ENCODE measurements around the gene SLC17A9.

The SLC17A9 gene

DNA sequence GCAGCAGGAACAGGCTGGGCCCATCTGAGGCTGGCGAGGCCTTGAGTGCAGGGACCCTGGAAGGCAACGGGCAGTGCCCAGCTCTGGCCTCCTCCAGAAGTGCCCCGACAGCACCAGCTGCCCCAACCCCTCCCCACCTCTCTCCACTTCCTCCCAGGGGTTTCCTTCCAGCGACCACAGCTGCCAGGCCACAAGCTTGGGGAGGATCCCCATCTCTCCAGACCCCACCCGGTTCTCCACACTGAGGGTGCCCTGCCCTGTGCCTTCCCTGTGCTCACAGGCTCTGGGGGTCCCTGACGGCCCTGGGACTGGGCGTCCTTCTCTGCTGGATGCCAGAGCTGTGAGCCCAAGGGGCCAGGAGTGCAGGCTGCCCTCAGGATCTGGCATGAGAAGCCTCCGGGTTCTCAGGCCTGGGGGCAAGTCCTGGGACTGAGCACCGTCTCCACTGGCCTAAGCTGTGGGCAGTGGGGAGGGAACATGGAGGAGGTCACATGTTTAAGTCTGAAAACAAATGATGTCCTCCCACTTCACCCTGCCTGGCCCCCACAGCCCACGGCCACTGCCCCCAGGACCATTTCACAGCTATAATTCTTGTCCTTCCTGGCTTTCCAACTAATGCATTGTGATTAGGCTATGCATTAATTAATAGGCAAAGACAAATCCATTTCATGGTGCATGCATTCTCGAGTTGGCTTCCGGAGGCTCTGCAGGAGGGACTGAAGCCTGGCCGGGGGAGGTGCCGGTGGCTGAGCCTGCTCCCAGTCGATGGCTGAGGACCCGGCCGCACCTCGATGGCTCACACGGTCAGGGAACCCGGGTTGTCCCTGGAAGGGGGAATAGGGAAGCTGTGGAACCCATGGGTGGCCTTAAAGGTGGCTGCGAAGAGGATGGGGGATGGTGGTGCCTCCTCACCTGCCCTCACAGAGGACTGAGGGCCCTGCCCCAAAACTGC is 29.9 kb downstream of the SLC17A9 start:
- no peak for DNase-seq (ENCODE audit: low spot score)

DNA sequence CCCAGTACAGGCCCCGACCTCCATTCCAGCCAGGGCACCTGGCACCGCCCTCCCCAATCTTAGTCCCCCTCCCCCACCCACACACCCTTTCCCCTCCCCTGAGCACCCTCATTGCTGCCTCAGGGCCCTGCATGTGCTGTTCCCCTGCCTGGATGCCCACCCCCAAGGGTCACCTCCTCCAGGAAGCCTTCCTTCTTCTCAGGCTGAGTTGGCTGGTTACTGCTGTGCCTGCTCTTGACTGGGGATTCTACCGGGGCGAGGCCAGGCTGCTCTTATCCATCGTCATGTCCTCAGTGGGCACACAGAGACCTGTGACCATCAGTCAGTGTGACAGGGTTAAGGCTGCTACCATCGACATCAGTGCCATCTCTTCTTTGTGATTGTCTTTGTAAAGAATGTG is 30.7 kb downstream of the SLC17A9 start:
- no peak for DNase-seq (ENCODE audit: low spot score)

DNA sequence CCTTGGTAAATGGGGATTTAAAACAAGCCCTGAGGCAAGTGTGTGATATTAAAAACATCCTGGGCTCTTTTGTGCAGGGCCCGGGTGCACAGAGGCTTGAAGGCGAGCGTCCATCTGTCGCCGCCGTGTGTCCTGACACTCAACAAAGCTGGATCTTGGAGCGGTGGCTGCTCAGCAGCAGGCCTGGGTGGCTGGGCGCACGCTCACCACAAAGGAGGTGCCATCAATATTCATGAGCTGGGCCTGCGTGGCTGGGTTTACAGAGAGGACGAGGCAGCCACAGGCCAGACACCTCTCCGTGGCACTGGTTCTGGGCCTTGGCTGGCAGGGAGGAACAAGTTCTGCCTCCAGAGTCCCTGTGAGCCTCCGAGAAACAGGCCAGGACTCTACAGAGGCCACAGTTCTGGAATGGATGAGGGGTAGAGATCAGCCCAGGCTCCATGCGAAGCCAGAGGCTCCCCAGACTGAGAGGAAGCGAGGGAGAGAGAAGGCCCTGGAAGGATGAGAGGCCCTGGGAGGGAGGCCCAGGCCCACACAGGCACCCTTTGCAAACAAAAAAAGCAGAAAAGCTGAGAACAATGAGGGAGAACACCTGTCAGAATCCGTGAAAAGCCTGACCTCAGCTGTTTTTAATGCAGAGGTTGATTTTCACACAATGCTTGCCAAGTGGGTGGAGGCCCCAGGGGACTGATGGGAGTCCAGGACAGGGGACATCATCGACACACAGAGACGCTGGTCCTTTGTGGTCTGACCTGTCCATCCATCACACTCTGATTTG is 32.3 kb downstream of the SLC17A9 start:
- no peak for DNase-seq (ENCODE audit: low spot score)

DNA sequence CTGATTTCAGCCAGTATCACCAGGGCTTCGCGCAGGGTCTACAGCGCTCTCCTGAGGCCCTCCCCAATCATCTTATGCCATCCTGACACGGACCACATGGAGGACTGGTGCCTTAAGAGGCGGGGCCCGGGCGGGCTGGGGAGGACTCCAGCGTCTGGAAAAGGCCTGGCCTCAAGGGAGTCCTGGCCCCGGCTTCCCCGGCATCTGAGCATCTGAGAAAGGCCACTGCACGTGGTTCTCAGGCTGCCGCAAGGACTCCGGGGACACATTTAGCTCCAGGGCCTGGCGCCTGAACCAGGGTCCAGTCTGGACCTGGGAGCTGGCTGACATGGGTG is 32.9 kb downstream of the SLC17A9 start:
- no peak for DNase-seq (ENCODE audit: low spot score)

DNA sequence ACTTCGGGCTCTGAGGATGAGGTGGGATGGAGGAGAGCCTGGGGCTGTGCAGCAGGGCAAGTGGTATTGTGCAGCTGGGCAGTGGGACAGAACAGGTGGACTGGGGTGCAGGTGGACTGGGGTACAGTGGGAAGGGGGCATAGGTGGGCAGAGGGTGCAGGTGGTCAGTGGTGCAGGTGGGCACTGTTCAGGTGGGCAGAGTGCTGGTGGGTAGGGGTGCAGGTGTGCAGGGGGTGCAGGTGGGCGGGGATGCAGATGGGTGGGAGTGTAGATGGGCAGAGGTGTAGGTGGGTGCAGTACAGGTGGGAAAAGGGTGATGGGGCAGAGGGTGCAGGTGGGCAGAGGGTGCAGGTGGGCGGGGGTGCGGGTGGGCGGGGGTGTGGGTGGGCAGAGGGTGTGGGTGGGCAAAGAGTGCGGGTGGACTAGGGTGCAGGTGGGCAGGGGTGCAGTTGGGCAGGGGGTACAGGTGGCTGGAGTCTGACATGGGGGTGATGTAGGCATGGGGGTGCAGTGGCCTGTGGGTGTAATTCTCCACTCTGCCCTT is 33.8 kb downstream of the SLC17A9 start:
- no peak for DNase-seq (ENCODE audit: low spot score)

DNA sequence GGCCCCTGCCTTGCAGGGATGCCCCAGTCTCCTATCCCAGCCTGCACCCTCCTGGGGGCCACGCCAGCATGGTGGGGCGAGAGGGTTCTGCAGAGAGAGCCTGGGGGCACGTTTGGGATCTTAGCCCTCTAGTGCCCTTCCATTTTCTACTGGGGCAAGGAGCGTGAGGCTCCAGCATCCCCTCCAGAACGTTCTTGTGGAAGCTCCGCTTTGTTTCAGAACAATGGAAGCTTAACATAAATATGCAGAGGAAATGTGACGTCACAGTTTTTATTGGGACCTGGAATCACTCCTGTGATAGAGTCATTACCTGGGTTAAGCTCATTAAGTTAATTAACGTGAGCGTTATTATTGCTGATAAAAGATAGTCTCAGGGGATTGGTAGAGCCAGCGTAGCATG is 34.6 kb downstream of the SLC17A9 start:
- no peak for DNase-seq (ENCODE audit: low spot score)

DNA sequence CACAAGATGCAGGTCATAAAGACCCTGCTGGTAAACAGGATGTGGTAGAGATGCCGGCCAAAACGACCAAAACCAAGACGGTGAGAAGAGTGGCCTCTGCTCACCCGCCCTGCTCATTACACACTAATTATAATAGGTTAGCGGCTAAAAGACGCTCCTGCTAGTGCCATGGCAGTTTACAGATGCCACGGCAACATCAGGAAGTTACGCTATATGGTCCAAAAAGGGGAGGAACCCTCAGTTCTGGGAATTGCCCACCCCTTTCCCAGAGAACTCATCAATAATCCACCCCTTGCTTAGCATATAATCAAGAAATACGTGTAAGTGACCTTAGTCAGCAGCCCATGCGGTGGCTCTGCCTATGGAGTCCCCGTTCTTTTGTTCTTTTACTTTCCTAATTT is 36.7 kb downstream of the SLC17A9 start:
- no peak for DNase-seq (ENCODE audit: low spot score)

DNA sequence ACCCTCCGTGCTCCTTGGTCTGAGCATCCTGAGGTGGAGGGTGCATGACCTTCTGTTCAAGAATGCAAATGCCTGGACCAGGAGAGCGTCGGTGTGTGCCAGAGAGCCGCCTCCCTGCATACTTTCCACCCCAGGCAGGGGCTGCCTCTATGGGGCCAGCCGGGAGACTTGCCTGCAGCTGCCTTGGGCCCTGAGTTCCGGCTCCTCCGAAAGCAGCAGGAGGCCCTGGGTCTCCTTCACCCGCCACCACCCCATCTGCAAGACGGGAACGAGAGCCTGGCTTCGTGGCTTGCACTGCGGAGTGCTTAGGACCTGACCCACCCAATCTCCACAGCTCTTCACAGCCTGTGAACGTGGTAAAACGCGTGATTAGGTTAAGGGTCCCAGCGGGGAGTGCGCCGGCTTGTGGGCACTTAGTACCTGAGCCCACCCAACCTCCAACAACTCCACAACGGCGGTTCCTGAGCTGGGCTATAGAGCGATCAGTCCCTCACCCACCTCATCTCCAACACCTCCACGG is 37.9 kb downstream of the SLC17A9 start:
- no peak for DNase-seq (ENCODE audit: low spot score)

DNA sequence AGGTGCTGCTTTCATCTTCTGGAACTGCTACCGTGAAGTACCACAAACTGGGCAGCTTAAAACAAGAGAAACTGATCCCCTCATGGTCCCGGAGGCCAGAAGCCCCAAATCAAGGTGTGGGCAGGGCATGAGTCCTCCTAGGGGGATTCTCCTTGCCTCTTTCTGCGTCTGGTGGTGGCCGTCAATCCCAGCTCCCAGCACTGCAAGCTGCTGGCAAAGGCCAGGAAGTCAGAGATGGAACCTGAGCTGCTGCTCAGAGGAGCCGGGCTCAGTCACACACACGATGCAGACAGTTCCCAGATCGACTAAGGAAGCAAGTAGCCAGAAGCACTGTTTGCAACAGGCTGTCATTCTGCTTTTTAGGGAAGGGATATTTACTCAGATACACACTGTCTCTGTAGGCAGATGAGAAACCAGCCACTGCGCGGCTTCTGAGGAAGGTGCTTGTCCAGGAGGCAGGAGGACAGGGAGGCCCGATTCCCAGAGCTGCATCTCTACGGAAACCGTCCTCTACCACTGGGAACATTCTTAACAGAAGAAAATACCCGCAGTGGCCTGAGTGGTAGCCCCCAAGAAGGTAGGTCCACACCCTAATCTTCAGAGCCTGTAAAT is 38.8 kb downstream of the SLC17A9 start:
- no peak for DNase-seq (ENCODE audit: low spot score)

DNA sequence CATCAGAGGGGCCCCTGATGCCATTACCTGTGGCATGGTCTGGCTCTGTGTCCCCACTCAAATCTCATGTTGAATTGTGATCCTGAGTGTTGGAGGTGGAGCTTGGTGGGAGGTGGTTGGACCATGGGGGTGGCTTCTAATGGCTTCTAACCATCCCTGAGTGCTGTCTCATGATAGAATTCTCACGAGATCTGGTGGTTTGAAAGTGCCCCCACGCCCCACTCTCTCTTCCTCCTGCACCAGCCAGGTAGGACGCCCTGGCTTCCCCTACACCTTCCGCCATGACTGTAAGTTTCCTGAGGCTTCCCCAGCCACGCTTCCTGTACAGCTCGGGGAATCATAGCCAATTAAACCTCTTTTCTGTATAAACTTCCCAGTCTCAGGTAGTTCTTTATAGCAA is 39.4 kb downstream of the SLC17A9 start:
- DNase-seq (ENCODE audit: low spot score) = no peak

DNA sequence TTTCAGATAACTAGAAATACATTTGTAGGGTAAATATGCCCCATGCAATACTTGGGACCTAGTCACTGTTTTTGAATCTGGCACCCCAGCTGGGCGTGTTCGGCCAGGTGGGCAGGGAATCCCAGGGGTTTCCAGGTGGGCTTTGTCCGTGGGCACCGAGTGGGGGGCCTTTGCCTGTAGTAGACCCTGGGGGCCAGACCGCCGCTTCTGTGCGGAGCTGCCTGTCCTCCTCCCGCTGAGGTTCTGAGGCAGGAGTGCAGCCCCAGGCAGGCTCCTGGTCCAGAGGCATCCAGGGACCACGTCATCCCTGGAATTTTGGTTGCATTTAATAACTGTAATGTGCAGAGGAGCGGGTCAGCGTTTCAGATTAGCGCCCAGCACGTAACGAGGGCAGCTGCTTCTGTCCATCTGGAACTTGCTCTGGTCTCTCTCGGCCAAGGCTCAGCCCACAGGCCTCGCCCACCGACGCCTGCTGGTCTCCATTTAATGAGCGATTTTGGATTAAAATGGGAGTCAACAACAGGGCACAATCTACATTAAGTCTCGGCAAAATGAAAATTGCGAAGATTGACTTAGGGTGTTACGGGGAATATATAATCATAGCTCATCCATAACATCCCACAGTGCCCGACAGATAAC is 41.5 kb downstream of the SLC17A9 start:
- DNase-seq (ENCODE audit: low spot score) = no peak

DNA sequence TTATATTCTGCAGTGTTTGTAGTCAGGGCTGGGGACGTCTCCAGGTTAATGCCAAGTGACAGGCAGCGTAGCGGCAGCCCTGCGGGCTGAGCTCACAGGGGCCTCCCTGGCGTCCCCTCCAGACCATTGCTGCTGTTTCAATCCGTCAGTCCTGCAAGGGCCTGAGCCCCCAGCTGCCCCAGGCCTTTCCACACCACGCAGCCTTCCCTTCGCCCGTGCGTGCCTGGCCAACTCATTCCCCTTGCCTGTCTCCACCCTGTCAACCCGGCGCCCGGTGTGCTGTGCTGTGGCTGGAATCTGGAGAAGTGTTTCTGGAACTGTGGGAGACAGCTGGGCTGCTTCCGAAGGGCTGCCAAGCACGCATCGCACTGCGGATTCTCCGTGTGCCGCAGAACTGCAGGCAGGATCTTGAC is 42.4 kb downstream of the SLC17A9 start:
- no peak for DNase-seq (ENCODE audit: low spot score)

DNA sequence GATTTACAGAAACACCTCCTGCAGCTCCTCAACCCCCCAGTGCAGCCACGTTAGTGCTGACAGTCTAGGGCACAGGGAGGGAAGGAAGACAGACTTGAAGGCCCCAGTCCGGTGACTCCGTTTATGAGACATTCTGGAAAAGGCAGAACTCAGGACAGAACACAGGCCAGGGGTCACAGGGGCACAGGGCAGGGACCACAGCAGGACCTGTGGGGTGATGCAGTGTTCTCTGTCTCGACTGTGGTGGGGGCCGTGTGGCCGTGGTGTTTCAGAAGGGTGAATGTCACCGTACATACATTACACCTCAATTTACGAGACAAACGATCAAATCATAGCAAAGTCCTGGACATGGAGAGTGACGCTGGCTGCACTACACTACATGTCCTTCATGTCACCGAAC is 43.0 kb downstream of the SLC17A9 start:
- no peak for DNase-seq (ENCODE audit: low spot score)

DNA sequence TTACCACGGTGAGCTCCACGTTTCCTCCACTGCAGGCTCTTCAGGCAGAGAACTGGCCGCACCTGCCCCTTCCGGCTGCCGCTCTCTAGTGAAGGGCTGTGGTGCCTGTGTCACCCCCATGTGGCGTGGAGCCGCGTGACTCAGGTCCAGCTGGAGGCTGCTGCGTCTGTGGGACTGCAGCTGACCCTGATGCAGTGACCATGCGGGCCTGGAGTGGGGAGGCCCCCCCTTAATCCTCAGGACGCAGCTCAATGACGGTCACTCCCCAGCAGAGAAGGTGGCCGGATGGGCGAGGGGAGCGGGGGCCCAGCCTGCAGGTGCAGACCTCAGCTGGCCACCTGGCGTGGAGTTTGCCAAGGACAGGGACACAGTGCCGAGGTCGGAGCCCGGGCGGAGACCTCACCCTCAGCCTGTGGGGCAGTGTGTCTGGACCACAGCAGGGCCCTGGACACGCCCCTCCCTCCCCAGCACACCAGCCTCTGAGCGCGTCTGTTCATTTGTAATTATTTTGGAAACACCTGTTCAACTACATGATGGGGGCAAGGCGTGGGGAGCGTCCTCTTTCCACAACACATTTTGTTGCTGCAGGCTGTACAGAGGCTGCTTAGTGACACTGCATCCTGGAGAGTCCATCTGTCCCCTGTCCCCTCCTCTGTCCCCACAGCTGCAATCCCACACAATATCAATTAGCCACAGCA is 43.5 kb downstream of the SLC17A9 start:
- no peak for DNase-seq (ENCODE audit: low spot score)

DNA sequence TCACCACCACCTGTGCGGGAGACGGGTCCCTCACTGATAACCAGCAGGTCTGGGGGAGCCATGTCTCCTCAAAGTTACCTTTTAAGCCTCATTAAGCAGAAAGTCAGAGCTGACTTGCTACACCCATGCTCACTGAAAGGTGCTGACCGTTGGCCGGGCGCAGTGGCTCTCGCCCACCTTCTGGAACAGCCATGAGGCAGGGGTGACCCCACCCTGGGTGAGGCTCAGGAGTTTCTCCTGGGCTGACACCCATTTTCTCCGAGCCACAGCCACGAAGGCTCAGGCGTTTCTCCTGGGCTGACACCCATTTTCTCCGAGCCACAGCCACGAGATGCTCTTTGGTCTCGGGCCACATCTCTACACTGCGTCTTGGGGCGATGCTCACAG is 44.1 kb downstream of the SLC17A9 start:
- DNase-seq (ENCODE audit: low spot score) = no peak

DNA sequence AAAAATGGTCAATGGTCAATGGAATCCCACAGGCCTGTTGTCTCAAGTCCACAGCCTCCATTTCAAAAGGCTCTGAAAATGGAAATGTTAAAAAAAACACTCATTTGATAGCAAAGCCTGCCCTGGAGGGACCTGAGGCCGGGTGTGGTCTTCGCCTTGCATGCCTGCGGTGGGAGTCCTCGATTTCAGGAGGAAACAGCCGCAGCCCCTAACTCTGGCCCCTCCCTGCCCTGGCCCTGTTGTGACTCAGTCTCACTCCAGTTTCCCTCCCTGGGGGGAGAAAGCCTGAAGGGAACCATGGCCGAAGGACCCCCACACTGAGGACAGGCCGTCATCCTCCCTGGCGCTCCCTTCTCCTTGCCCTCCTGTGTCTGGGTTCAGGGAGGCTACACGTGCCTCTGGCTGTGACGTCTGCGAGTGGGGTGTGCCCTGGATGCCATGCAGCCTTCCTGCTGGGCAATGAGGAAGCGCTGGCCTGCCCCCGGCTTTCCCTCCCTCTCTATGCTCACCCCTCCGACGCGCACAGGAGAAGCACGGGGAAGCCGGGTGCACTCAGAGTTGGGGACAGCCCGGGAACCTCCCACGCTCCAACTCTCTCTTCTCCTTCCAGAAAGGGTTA is 45.0 kb downstream of the SLC17A9 start:
- no peak for DNase-seq (ENCODE audit: low spot score)

DNA sequence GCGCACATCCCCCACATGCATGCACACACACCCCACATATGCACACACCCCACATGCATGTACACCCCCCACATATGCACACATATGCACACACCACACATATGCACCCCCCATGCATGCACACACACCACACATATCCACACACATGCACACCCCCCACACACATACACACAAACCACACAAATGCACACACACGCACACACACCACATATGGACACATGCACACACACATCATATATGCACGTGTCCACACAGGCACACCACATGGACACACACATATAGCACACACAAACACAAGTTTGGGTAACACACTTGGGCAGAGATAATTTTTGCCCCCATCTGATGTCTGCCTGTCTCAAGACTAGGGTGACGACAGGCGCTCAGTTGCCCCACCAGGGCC is 45.9 kb downstream of the SLC17A9 start:
- no peak for DNase-seq (ENCODE audit: low spot score)

DNA sequence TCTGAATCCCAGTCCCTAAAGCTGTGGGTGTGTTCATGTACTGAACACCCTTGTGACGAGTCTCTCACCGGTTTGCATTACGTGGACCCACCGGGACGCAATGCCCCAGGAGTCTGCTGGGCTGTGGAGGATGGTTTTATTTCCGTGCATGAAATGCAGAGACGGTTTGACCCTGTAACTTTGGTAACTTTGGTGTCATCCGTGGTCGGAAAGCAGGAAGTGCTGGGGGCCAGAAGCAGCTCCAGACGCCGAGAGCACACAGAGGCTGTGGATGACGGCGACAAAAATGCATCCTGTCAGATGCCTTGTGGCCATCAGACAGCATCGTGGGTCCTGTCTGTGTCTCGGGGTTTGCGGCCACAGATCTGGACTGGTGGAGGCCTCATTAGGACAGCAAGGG is 47.1 kb downstream of the SLC17A9 start:
- no peak for DNase-seq (ENCODE audit: low spot score)

DNA sequence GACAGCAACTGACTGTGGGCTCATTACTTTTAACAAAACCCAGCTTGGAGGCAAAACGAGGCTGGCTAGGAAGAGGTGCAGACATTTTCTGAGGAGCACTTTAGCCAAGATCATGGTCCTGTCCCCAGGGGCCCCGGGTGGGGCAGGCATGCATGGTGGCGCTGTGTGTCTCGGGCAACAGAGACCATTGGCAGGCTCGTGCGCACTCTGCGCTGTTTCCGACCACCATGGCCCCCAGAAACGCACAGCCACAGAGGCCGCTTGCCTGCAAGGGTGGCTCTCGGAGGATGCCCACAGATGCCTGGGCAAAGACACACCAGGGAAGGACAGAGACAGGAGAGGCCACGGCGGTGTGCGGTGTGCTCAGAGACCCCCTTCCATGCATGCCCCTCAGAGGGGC is 47.5 kb downstream of the SLC17A9 start:
- DNase-seq (ENCODE audit: low spot score) = no peak

DNA sequence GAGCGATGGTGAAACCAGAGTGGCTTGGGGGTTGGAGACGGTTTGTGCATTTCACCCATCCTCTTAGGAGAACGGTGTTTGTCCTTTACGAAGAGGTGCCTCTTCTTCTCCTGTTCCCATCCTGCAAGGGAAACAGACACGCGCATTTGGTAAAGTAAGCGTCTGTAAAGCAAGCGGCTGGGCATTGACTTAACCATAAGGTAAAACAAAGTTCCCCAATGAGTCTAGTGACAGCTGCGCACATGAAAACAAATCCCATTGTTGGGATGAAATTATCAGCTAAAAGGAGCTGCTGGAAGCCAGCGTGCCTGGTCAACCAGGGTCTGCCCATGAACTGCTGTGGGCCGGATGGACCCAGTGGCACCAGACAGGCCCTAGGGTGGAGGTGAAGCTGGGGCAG is 48.4 kb downstream of the SLC17A9 start:
- DNase-seq (ENCODE audit: low spot score) = no peak

DNA sequence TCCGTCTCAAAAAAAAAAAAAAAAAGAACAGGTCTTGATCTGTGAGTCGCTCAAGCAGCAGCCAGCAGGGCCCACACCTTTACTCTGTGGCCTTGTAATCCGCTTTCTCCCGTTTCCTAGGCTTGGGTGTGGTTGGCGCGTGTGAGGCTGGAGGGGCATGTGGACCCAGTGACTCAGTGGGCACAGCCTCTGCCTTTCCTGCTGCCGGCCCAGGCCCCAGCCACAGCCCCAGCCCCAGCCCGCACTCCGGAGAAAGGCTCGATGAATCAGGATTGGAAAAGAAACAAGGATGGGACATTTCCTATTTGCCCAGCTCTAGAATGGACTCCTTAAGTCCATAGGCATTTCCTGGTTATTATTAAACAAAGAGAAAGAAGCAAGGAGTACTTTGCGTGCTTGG is 50.0 kb downstream of the SLC17A9 start:
- no peak for DNase-seq (ENCODE audit: low spot score)

Measured in hematopoietic multipotent progenitor cell treated with erythropoietin and hydrocortisone succinate and interleukin-3 and kit ligand, for 15 days (in vitro differentiated cells).